Stomach (tissue), 4 donors: ENCODE data around the gene DPH6.

Source experiments
- POLR2A ChIP-seq, 4 donors: fragments of 450-650 bp; IDR thresholded peaks; one replicate each; pipeline ENCODE4 v1.6.1; 2016; ENCODE audit warnings: antibody characterized with exemption in 4 of 4, control low read depth in 2 of 4, mild to moderate bottlenecking in 1 of 4, moderate library complexity in 1 of 4
- POLR2AphosphoS5 ChIP-seq, 3 donors: sonication (generic); formaldehyde crosslinking; IDR thresholded peaks; one replicate each; pipeline ENCODE4 v1.6.1; 2016; ENCODE audit warnings: antibody characterized with exemption in 3 of 3
- TF ChIP-seq, protein P1 (sequence below), 7 experiments: fragments of 450-650 bp in 4 of 7; fragments of 200-600 bp in 3 of 7; sonication (generic) in 3 of 7; IDR thresholded peaks; one replicate each; pipeline ENCODE4 v1.5.1; 2016 to 2019; ENCODE audit warnings: antibody characterized with exemption in 7 of 7, control low read depth in 2 of 7, mild to moderate bottlenecking in 1 of 7

DNA sequence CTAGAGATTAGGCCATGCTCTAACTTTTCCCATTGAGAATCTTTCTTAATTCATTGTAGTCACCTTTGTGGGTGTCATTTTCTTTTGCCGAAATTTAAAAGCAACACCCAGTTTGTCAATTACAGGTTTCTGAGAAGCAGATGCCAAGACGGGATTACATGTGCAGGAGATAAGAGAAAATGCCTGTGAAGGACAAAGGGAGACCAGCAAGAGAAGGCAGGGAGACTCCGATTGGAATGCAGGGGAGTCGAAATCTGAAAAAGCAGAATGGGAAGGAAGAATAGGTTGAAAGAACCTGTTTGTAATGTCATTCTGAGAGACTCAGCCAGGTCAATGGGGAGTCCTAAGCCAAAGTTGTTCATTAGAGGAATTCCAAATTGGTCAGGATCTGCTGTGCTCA, 3.6 kb upstream of the DPH6 start:
- TF ChIP-seq, protein P1, sequence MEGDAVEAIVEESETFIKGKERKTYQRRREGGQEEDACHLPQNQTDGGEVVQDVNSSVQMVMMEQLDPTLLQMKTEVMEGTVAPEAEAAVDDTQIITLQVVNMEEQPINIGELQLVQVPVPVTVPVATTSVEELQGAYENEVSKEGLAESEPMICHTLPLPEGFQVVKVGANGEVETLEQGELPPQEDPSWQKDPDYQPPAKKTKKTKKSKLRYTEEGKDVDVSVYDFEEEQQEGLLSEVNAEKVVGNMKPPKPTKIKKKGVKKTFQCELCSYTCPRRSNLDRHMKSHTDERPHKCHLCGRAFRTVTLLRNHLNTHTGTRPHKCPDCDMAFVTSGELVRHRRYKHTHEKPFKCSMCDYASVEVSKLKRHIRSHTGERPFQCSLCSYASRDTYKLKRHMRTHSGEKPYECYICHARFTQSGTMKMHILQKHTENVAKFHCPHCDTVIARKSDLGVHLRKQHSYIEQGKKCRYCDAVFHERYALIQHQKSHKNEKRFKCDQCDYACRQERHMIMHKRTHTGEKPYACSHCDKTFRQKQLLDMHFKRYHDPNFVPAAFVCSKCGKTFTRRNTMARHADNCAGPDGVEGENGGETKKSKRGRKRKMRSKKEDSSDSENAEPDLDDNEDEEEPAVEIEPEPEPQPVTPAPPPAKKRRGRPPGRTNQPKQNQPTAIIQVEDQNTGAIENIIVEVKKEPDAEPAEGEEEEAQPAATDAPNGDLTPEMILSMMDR (IDR thresholded peaks at IDR 0.05): no peak
- TF ChIP-seq POLR2A (IDR thresholded peaks at IDR 0.05) (no peak), POLR2AphosphoS5 (IDR thresholded peaks at IDR 0.05) (no peak)
